ENCODE measurements around the gene ZNF618. TPM values are rescaled to one million over a fixed set of nuclear protein-coding genes. Genes with fewer than 3 reads are reported as not detected.

Gene ZNF618
- total RNA-seq, 1 experiment from 2014 or later, result 3.4 TPM

DNA sequence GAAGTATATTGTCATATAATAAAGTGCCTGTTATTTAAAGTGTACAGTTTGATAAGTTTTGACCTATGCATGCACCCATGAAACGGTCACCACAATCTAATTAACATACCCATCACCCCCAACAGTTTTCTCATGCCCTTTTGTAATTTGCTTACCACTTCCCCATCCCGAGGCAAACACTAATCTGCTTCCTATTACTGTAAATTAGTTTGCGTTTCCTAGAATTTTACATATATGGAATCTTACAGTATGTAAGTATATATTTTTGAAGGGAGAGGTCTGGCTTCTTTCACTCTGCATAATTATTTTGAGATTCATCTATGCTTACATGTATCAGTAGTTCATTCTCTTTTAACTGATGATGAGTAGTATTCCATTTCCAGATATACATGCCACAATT, 145.5 kb downstream of the ZNF618 start:
- DNase-seq (ENCODE audit: low spot score), result no peak

DNA sequence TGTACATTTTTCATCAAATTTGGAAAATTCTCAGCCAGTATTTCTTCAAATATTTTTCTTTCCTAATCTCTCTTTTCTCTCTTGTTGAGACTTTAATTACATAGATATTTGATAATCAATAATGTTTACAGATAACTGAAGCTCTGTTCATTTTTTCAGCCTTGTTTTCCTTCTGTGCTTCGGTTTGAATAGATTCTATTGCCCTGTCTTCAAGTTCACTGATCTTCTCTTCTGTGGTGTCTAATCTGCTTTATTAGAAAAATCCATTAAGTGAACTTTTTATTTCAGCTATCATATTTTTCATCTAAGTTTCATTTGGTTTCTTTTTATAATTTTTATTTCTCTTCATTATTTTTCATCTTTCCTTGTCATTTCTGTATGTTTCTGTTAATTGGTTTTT, 147.9 kb downstream of the ZNF618 start:
- DNase-seq (ENCODE audit: low spot score), result no peak

DNA sequence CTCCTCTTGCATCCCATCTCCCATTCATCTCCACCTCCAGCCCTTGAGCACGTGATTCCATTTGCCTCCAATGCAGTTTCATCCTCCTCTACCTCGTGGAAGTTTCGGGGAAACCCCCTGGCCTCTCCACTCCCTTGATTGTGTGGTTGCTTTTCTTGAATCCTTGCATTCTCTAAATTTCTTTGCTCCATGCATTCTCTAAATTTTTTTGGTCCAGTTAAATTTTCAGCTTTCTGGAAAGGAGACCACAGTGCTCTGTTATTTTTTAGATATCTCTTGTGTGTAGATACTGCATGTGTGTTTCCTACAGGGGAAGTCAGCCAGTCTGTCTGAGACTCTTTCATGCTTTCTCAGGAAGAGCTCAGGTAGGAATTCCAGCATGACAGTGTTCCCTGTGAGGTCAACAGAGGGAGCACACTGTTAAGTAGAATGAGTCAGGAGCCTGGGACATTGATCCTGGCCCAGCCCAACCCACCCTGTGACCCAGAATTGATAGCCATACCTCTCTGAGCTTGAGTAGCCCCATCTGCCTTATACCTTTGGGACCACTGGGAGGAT, 149.2 kb downstream of the ZNF618 start:
- peak; percentile 16 for DNase-seq (ENCODE audit: low spot score)

- DNase-seq (ENCODE audit: low spot score), result no peak
These were observed 149.7 kb downstream of the ZNF618 start for GRCh38 chr9:114025760-114026159.

DNA sequence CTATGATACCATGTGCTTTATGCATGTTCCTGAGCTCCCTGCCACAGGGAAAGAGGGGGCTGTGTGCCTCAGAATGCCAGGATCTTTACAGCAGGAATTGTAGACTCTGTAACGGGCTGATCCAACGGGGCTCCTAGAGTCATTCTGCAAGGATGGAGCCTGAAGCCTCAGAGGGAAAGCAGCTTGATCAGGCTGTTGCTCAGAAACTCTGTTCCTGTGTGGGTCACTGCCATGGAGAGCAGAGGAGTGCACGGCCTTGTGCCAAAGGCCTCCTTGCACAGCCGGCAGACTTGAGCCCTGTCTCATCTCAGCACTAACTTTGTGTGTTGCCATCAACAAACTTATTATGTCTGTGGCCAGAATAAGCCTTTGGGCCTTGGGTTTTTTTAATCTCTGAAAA, 150.2 kb downstream of the ZNF618 start:
- no peak for DNase-seq (ENCODE audit: low spot score)

- DNase-seq (ENCODE audit: low spot score), result no peak
These were observed 151.2 kb downstream of the ZNF618 start for GRCh38 chr9:114027159-114027862.

GRCh38 chr9:114027863-114028465, 151.9 kb downstream of the ZNF618 start:
- no peak for DNase-seq (ENCODE audit: low spot score)

DNA sequence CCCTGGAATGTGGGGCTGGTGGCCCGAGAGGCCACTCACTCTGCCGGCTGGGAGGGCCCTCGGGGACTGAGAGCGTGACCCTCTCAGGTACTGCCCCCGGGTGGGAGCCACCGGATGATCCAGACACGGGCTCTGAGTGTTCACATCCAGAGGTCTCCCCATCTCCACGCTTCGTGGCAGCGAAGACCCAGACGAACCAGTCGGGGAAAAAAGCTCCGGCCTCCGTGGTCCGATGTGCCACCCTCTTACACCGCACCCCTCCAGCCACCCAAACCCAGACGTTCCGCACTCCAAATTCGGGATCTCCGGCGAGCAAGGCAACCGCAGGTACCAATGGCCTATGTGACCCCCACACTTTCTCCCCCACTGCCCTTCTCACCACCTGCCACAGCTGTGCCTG, 152.5 kb downstream of the ZNF618 start:
- DNase-seq (ENCODE audit: low spot score), result no peak

GRCh38 chr9:114029311-114030170, 153.4 kb downstream of the ZNF618 start:
- DNase-seq (ENCODE audit: low spot score), result no peak

DNA sequence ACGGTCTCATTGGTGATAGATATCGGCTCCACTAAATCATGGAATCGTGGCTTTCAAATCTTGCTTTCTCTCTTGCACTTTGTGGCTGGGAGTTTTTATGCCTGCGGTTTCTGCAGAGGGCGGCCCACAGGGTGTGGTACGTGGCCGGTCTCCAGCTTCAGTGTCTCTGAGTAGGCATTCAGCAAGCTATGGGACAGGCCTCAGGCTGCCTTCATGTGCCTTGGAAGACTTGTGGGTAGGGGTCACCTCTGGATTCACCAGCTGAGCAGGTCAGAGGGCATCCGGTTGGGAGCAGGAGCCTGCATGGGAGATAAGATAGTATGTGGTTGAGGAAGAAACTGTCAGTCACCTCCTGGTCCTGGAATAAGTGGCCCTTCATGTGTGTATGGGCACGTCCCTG, 154.3 kb downstream of the ZNF618 start:
- no peak for DNase-seq (ENCODE audit: low spot score)

- DNase-seq (ENCODE audit: low spot score), result no peak
These were observed 155.0 kb downstream of the ZNF618 start for GRCh38 chr9:114031037-114031630.

DNA sequence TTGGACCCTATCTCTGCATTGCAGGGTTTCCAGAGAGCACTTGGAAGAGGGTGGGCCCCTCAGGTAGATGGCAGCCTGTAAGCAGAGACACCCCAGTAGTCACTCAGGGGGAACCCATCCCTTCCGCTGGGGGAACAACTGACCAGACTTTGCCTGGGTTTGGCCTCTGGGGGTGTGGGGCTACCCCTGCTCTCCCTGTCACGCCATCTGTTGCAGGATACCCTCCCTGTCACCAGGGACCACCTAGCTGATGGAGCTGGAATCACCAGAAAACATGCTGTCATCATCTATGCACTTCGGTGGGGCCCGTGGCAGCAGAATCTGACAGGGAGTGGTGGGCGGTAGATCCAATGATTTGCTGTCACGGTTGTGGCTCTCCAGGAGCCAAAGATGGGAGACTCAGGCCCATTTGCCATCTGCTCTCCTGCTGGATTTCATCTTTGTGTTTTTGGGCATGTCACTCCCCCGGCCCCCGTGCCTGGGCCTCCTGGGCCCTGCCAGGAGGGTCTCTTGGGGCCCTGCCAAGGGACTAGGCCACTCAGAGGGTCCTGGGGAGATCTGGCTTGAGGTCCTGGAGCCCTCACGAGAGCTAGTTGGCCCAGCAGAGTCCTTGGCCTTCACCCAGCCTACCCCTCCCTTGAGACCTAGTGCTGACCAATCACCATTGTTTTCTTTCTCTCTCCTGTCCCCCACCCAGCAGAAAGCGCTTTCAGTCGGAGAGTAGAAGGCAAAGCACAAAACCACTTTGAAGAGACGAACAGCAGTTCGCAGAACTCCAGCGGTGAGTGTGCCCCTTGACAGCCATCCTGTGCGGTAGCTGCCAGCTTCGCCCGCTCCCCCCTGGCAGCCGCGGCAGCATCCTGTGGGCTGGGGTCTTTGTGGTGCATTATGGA, 156.1 kb downstream of the ZNF618 start:
- no peak for DNase-seq (ENCODE audit: low spot score)

- no peak for DNase-seq (ENCODE audit: low spot score)
These were observed 157.4 kb downstream of the ZNF618 start for GRCh38 chr9:114033397-114034103.

DNA sequence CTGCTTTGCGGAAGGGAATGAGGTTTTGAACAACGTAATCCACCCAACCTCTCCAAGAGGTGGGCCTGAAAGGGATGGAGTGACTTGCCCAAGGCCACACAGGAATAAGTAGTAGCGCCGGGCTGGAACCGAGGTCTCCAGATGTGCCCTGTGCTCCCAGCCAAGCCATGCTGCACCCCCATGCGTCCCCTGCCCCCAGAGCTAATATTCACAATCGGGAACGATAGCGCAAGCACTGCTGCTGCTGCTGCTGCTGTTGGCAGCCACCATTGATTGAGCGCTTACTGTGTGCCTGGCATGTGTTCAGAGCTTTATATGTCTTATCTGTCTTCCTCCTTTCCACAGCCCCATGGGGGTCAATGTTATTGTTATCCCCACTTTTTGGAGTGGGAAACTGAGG, 158.1 kb downstream of the ZNF618 start:
- DNase-seq (ENCODE audit: low spot score), result no peak

DNA sequence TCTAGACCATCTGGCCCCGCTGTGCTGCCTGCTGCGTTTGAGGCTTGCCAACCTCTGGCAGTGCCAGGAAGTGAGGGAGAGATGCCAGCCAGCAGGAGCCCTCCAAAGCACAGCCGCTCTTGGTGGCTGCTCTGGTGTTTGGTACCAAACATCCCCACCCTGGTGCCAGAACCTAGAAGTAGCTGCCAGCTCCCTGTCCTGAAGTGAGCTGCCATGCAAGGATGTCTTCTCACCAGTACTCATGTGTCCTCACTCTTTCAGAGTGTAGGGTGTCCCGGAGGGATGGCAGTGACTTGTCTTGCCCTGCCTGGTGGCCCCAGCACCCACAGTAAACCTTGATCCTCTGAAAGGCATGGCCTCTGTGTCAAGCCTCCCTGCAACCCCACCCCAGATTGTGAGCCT, 158.6 kb downstream of the ZNF618 start:
- no peak for DNase-seq (ENCODE audit: low spot score)

- no peak for DNase-seq (ENCODE audit: low spot score)
These were observed 159.2 kb downstream of the ZNF618 start for GRCh38 chr9:114035221-114035844.

GRCh38 chr9:114035845-114036801, 160.0 kb downstream of the ZNF618 start:
- DNase-seq (ENCODE audit: low spot score), result no peak

DNA sequence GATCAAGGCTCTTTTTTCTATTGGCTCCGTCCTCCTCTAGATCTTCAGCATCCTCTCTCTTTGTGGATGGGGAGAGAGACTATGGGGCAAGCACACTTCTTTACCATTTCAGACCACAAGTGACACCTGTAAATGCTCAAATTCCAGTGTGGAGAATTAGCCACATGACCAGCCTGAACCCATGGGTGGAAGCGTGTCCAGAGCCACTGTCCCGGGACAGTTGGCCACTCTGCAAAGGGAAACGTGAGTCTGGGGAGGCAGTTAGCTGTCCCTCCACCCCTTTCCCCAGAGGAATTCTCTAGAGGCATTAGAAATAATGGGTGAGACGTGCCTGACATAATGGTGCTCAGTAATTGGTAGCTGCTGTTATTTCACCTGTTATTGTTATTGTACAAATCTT, 161.1 kb downstream of the ZNF618 start:
- no peak for DNase-seq (ENCODE audit: low spot score)
